Suppressor macrophage treated with lipopolysaccharide for 1 hour (primary cell): ENCODE data around the gene SYNPO2L.
"Not testable (repeated sequence)": the region's sequence is repeated elsewhere in the genome, so short reads cannot be mapped to it uniquely, and the experiment has no call there.

Experiments
- DNase-seq, 3 donors: peaks; one replicate each; pipeline ENCODE4 v3.0.0-alpha.2; 2020 to 2022

SYNPO2L gene, protein sequence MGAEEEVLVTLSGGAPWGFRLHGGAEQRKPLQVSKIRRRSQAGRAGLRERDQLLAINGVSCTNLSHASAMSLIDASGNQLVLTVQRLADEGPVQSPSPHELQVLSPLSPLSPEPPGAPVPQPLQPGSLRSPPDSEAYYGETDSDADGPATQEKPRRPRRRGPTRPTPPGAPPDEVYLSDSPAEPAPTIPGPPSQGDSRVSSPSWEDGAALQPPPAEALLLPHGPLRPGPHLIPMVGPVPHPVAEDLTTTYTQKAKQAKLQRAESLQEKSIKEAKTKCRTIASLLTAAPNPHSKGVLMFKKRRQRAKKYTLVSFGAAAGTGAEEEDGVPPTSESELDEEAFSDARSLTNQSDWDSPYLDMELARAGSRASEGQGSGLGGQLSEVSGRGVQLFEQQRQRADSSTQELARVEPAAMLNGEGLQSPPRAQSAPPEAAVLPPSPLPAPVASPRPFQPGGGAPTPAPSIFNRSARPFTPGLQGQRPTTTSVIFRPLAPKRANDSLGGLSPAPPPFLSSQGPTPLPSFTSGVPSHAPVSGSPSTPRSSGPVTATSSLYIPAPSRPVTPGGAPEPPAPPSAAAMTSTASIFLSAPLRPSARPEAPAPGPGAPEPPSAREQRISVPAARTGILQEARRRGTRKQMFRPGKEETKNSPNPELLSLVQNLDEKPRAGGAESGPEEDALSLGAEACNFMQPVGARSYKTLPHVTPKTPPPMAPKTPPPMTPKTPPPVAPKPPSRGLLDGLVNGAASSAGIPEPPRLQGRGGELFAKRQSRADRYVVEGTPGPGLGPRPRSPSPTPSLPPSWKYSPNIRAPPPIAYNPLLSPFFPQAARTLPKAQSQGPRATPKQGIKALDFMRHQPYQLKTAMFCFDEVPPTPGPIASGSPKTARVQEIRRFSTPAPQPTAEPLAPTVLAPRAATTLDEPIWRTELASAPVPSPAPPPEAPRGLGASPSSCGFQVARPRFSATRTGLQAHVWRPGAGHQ

DNA sequence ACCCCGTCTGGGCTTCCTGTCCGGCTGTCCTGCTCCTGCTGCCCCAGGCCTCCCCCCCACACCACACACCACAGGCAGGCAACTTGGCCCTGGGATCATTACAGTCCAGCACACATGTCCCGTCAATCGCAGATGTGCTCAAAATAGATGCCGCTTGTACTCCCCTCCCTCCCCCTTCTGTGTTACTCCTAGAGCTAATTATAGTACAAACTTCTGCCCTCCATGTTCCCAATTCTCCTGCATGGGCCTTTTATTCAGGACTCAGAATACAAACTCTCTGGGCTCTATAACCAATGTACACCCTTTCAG, at the start of gene SYNPO2L:
Gene SYNPO2L, minus strand, starts transcription at position 40 of the 309 bp plus-strand sequence. CDS start 107 bp downstream, outside the sequence.
- no peak for DNase-seq

DNA sequence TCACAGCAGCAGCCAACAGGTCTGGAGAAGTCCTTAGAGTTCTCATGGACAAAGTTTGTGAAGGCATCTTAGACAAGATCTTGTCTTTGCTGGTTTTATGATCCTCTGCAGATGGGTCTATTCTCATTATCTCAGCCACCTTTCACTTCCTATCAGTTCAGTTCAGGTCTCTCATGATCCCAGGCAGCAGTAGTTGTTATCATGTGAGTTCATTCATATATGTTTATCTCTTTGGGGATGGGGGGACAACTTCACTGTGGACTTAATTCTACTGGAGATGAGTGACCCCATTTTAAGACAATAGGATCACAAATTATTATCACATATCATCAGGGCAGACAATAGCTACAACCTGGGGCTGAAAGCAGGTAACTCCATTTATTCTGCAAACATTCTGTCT, 48.1 kb upstream of the SYNPO2L start:
- not testable (repeated sequence) for DNase-seq

DNA sequence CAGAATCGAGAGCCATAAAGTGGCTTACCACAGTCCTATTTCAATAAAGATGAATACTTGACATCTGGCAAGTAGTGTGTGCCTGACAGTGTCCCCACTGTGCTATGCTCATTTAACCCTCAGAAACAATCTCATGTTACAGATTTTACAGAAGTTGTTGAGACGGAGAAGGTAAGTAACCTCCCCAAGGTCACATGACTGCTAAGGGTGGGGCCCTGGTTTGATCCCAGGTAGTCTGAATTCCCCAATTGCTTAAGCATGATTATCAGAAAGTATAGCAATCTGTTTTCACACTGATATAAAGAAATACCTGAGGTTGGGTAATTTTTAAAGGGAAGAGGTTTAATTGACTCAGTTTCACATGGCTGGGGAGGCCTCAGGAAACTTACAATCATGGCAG, 43.0 kb upstream of the SYNPO2L start:
- not testable (repeated sequence) for DNase-seq

DNA sequence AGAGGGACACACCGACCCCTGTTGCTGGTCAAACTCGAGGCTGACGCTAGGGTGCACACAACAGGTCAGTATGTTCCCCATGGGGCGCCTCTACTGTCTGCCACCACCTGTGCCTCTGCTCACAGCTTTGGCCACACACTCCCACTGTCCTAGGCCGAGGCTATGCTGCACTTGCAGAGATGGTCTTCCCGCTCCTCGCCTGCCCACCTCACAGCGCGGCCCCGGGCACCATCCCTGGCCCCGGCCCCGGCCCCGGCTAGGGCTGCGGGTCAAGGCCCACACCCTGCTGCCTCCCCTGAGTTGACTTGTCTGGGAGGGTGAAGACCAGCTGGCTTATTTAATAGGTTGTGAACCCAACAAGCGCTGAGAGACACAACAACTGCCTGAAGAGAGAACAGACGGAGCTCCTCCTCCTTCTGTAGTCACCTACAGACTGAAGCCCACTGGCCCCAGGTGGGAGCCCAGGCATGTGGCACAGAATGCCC, 41.9 kb upstream of the SYNPO2L start, which contains the start of gene AGAP5:
Gene AGAP5, minus strand, starts transcription at position 435 of the 485 bp plus-strand sequence. Its CDS starts 354 bp downstream, at position 81.
- not testable (repeated sequence) for DNase-seq

DNA sequence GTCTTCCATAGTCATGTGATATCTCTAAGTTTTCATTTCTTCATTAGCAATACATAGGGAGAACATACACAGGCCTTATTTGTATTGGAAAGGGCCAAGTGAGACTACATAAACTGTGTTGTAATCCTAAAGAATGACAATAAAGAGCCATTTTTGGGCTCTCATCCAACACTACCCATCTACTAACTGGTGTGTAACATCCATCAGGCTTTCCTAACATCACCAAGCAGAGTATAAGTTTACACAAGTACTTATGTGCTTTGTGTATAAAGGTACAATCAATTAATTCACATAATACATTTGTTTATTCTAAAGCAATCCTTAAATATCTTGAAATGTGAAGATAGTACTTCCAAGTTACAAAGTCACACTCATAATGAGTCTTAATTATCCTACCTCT, 39.5 kb upstream of the SYNPO2L start:
- not testable (repeated sequence) for DNase-seq

DNA sequence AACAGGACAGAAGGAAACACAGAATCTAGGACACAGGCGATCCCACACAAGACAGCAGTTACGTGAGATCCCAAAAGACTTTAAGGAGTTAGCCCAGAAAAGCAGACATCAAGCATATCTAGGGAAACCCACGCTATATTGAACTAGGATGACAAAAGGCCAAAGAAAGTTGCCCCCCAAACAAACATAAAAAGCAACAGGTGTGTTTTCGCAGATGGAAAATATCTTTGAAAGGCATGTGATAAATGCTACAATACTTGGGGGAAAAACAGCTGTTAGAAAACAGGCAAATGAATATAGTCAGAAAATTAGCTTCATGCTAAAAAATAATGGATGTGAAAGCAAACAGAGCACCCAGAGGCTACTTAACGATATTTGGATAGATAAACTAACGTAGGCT, 34.9 kb upstream of the SYNPO2L start:
- not testable (repeated sequence) for DNase-seq

DNA sequence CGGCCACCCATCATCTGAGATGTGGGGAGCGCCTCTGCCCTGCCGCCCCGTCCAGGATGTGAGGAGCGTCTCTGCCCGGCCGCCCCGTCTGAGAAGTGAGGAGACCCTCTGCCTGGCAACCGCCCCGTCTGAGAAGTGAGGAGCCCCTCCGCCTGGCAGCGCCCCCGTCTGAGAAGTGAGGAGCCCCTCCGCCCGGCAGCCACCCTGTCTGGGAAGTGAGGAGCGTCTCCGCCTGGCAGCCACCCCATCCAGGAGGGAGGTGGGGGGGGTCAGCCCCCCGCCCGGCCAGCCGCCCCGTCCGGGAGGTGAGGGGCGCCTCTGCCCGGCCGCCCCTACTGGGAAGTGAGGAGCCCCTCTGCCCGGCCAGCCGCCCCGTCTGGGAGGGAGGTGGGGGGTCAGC, 33.8 kb upstream of the SYNPO2L start:
- DNase-seq: not testable (repeated sequence)

DNA sequence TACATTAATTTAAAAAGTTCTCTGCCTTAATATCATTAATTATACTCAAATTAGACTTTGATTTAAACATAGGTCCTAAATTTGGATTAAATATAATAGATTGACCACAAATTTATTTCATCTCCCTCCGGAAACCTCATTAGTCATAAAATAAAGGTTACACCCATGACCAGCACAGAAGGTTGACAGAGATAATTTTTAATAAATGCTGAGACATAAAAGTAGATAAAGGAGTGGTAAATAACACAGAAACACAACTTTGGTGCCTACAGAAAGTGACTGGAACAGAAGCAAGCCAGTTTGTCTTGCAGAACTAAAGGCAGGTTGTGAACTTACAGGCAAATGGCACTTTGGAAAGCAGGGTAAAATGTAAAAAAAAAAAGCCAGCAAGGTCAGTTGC, 31.8 kb upstream of the SYNPO2L start:
- not testable (repeated sequence) for DNase-seq

DNA sequence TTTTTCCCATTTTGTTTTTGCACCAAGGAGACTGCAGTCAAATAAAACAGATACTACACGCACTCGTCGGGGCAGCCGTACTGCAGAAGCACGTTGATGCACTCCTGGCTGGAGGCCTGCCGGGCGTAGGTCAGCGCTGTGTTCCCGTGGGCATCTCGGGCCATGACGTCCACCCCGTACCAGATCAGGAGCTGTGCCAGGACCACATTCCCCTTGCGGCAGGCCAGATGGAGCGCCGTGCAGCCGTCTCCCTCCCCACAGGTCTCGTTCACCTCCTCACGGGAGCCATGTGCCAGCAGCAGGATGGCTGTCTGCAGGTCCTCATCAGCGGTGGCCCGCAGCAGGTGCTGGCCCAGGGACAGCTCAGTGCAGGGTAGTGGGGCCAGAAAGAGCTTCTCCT, 18.7 kb upstream of the SYNPO2L start:
- not testable (repeated sequence) for DNase-seq

DNA sequence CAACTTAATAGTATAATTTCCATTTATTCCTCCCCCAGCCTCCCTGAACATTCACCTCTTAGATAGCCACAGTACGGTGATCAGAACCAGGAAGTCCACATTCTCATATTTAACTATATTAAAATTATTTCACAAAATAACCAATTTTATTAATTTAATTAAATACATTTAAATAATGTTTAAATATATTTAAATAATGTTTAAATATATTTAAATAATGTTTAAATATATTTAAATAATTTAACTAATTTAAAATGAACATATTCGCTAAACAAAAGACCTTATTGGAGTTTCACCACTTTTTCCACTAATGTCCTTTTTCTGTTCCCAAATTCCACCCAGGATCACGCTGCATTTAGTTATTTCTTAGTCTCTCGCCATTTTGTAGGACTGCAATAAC, 12.5 kb upstream of the SYNPO2L start:
- DNase-seq: not testable (repeated sequence)

DNA sequence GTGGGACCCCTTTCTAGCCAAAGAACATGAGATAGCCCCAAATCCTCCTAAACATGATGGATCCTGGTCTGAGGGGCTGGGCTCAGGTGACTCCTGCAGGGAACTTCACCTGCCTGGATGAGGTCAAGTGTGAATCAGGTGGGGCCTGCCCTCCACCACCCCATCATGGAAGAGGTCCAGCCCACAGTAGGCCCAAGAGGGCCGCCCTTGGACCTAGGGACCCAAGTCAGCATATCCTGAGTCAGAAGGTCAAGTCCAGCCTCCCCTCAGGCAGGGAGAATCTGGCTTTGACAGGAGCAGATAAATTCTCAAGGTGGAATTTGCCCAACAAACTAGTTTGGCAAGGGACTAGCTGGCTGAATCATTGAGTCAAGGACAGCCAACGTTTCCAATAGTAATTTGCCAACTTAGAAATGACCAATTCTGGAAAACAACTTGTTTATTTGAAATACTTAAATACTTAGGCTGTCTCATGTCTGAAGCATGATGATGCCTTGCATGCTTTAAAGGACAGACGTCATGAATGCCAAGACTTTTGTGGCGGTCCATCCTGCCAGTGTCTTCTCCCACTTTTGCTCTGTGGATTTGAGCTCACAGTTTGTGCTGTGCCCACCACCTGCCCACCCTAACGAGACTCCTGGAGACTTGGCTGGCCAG, 10.5 kb upstream of the SYNPO2L start:
- not testable (repeated sequence) for DNase-seq

DNA sequence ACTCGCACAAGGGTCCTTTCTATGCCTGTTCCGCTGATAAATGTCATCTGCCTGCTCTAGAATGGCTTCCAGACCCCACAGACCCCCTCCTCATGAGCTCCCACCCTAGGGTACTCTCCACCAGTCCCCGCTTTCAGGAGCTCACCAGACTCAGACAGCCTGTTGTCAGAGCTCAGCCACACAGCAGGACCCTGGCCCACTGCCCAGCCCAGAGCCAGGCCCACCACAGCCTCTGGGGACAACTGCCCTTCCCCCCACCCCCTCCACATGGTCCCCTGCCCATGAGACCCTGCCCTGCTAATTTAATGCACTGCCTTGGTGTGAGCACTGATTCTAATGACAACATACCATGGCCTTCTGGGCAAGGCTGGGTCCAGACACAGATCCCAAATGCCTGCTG, 9.8 kb upstream of the SYNPO2L start:
- not testable (repeated sequence) for DNase-seq

DNA sequence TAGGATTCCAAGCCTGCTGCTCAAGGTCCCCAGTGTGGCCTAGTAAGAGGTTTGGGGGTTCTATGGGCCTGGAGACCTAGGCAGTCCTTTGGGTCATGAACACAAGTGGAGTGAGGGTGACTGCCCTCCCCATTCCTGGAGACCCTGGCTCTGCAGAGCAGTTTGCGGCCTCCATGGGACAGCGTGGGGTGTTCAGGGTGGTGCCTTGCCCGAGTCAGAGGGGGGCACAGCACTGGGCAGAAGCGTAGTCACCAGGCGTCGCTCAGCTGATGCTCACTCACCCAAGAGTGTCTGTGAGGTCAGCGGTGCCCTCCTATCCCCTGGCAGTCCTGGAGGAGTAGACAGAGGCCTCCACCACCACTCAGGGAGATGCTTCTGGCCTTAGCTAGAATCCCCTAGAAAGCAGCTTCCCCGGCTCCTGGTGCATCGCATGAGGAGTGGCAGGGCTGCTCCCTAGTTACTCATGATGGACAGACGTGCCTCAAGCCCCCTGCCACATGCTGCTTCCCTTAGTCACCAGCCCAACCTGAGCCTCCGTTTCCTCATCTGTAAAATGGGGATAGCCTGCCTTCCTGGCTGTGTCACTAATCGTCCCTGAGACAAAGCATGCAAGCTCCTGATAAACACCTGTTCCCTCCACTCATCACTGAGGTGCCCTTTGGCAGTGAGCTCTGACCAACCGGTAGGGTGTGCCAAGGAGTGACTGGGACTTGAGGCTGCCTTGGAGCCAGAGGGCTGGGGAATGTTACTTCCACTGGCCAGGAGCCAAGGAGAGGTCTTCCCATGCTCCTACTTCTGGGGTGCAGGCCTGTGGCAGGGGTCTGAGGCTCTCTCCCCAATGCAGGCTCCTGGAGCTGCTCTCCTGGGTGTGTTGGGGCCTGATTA, 8.6 kb upstream of the SYNPO2L start:
- not testable (repeated sequence) for DNase-seq

DNA sequence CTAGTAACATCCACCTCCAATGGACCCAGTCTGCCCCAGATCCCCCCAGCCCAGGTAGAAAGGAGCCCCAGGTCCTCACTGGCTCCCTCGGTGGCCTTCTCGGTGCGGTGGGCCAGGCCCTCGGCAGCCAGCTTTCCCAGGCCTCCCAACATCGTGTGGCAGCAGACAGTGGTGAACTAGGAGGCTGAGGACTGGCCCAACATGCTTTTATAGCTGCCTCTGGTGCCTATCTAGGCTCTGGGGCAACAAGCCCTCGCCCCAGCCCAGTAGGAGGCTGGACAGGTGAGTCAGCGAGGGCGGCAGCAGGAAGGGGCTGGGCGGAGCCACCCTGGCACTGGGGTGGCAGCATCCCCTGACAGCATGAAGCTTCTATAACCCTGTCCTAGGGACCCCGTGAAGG, 7.8 kb upstream of the SYNPO2L start:
- DNase-seq: not testable (repeated sequence)

DNA sequence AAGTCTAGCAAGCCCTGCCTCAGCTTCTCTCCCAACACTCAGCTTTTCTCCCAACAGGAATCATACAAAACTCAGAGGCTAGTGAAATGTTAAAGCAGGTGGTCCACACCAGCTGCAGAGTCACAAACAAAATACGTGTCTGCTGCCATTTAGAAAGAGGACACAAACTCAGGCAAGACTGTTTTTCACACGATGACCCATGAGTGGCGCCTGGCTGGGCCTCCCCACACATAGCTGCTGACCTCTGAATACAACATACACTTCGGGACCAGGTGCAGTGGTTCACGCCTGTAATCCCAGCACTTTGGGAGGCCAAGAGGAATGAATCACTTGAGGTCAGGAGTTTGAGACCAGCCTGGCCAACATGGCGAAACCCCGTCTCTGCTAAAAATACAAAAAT, 6.9 kb upstream of the SYNPO2L start:
- not testable (repeated sequence) for DNase-seq

DNA sequence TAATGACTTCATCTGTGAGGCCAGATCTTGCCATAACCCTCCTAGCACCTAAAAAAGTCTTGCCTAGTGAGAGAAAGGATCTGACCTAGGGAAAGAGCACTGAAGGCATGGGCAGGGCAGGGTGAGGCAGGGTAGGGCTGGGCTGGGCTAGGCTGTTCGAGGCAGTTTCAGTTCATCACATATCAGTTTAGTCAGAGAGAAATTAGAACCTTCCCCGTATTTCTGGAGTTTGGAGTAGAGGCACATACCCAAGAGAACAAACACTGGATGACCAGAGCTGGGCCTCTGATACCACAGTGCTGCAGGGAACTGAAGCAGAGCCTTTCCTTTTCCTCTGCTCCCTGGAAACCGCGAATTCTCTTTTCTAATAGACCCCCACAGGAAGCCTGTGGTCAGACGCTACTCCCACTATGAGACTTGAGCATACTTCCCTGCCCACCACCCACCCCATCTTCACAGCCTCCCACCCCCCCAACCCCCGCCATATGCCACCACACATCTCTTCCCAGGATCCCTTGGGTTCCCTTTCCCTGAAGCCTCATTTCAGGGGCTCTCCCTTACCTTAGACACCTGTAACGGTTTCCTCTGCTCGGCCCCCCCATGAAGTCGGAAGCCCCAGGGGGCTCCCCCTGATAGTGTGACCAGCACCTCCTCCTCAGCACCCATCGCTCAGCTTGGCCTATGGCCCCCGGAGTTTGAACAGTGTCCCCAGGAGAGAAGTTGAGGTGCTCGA, 406 bp downstream of the SYNPO2L start:
- no peak for DNase-seq

DNA sequence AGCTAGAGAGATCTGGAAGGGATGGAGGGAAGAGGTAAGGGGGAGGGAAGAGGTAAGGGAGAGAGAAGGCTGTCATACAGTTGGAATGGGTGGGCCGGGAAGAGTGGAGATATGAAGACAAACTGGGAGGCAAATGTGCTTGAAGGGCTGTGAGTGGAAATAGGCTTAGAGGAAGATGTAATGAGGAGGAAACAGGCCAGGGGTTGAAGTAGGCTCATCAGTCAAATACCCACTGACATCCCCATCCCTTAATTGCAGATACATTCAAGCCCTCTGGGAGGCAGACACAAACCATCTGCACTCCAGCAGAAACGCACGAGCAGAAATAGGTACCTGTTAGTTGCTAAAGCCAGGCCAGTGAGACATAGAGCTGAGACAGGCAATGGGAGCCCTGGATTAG, 2.1 kb downstream of the SYNPO2L start:
- DNase-seq: peak in 1 of 3 donors; percentile 28

DNA sequence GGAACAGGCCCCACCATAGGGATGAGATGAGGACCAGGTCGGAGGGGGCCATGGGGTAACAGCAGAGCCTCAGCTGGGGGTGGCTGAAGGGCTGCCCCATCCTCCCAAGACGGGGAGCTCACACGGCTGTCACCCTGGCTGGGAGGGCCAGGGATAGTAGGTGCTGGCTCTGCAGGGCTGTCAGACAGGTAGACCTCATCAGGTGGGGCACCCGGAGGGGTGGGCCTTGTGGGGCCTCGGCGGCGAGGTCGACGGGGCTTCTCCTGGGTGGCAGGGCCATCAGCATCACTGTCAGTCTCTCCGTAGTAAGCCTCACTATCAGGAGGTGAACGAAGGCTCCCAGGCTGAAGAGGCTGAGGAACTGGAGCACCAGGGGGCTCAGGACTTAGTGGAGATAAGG, 2.6 kb downstream of the SYNPO2L start:
- DNase-seq: no peak

DNA sequence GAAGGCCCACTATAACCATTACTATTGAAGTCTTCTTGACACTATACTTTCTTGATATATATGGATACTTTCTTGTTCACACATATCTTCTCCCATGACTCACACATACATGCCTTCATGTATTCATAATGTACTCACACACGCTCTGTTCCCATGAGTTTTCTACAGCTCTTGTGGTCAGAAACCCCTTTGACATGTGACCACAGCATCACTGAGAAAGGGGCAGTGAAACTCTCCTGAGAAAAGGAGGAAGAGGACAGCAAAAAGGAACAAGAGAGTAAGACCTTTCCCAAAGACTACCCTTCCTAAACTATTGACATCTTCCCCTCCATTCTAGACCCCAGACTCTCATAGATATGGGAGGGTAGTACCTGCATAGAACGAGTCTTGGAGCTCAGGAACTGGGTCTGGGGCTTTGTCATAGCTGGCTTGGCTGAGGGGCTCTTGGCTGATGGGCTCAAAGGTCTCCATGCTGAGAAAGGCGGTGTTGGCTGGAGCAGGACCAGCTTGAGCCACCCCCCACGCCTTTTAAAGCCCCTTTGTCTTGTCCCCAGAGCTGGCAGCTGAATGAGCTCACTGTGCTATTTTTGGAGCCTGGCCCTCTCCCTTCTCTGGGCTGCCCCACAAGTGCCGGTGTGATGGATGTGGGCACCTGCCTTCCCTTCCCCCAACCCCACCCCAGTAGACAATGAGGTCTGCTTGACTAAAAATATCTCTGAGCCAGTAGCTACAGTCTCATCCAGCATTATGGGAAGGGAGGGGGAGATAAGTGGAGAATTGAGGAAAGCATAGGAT, 5.1 kb downstream of the SYNPO2L start:
- DNase-seq: peak; percentile 75 to 91 (median 85)

DNA sequence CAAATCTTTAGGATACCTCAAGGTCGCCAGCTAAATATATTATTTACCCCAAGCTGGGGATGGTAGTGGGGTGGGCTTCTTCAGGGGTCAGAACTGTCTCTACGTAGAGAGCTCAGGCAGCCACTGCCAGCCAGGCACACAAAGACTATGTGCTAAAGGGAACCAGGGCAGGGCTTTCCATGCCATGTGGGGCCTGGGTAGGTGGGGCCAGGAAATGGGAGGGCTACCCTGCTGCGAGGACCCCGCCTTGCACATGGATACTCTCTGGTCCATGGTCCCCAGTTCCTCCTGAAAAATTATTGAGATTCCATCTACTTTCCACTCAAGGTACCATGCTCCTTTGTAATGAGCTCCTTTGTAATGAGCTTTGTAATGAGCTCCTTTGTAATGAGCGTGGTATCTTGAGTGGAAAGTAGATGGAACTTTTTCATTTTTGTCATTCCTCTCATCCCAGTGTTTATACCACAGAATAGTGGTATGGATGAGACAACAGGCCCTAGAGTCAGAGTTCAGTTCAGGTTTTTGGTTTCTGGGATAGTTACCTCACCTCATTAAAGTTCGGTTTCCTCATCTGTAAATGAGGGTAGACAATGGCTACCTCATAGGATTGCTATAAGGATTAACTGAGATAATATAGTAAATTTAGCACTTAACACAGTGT, 5.8 kb downstream of the SYNPO2L start:
- no peak for DNase-seq
